Kidney epithelial cell (primary cell): ENCODE measurements around the gene SRL. TPM values are rescaled to one million over a fixed set of nuclear protein-coding genes. Genes with fewer than 3 reads are reported as not detected.

Experiments used
- DNase-seq: peaks from one replicate; pipeline ENCODE4 v3.0.0-alpha.2; 2010; ENCODE audit warnings: low read depth
- H3K27me3 ChIP-seq: 2 replicates; pipeline ENCODE4 v1.6.0; 2011; ENCODE audit warnings: low read length; ENCODE audit not compliant: control insufficient read depth, insufficient read depth
- H3K36me3 ChIP-seq: 2 replicates; pipeline ENCODE4 v1.5.1; 2011; ENCODE audit warnings: low read length; ENCODE audit not compliant: control insufficient read depth, insufficient read depth
- H3K4me3 ChIP-seq: 2 replicates; pipeline ENCODE4 v1.5.1; 2011; ENCODE audit warnings: low read depth, mild to moderate bottlenecking, control low read depth, low read length
- total RNA-seq: library from RNA; depleted of rRNA; stranded (reverse); fragments of >200 nt; gene quantifications from 2 replicates; pipeline ENCODE4 v1.2.3, GENCODE V29; 2015
- TF ChIP-seq, protein P1 (sequence below): IDR thresholded peaks from 2 replicates; pipeline ENCODE4 v1.5.1; 2011; ENCODE audit warnings: mild to moderate bottlenecking, moderate library complexity, low read length, control low read depth, inconsistent platforms; ENCODE audit not compliant: insufficient read depth, poor library complexity, severe bottlenecking

SRL gene
- total RNA-seq, 1 donor from 2014 or later, result not detected

DNA sequence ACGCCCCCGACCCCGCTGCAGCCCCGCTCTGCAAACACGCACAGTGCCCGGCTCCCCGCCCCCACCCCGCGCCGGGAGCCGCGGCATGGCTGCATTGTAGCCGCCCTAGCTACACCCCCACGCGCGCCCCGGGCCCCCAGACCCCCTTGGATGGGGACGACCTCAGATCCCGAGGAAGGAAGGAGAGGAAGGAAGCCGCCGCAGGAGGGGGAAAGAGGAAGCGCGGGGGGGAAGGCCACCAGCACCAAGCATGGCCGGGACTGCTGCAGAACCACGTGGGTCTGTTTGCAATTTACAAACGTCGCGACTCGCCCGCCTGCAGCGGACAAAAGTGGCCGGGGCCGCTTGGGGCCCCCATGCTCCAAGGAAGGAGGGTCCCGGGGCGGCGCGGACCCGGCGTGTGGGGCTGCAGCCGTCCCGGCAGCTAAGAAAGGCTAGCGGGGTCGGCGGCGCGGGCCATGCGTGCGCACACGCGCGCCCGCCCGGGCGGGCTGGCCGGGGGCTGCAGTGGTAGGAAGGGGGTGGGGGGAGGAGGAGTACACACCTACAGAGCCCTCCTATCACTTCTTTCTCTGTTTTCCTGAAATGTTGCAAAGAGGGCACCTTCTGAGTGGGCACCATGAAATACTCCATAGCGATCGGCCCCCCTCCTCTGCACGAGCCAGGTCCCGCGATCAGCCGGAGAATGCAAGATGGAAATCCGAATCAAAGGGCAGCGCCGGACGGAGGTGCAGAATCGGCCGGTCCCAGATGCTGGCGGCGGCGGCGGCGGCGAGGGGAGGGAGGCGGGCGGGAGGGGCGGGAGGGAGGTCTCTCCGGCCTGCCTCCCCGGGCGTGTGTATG lies 30.5 kb upstream of the SRL start:
- DNase-seq, result no peak
- TF ChIP-seq, protein P1, sequence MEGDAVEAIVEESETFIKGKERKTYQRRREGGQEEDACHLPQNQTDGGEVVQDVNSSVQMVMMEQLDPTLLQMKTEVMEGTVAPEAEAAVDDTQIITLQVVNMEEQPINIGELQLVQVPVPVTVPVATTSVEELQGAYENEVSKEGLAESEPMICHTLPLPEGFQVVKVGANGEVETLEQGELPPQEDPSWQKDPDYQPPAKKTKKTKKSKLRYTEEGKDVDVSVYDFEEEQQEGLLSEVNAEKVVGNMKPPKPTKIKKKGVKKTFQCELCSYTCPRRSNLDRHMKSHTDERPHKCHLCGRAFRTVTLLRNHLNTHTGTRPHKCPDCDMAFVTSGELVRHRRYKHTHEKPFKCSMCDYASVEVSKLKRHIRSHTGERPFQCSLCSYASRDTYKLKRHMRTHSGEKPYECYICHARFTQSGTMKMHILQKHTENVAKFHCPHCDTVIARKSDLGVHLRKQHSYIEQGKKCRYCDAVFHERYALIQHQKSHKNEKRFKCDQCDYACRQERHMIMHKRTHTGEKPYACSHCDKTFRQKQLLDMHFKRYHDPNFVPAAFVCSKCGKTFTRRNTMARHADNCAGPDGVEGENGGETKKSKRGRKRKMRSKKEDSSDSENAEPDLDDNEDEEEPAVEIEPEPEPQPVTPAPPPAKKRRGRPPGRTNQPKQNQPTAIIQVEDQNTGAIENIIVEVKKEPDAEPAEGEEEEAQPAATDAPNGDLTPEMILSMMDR, result no peak

DNA sequence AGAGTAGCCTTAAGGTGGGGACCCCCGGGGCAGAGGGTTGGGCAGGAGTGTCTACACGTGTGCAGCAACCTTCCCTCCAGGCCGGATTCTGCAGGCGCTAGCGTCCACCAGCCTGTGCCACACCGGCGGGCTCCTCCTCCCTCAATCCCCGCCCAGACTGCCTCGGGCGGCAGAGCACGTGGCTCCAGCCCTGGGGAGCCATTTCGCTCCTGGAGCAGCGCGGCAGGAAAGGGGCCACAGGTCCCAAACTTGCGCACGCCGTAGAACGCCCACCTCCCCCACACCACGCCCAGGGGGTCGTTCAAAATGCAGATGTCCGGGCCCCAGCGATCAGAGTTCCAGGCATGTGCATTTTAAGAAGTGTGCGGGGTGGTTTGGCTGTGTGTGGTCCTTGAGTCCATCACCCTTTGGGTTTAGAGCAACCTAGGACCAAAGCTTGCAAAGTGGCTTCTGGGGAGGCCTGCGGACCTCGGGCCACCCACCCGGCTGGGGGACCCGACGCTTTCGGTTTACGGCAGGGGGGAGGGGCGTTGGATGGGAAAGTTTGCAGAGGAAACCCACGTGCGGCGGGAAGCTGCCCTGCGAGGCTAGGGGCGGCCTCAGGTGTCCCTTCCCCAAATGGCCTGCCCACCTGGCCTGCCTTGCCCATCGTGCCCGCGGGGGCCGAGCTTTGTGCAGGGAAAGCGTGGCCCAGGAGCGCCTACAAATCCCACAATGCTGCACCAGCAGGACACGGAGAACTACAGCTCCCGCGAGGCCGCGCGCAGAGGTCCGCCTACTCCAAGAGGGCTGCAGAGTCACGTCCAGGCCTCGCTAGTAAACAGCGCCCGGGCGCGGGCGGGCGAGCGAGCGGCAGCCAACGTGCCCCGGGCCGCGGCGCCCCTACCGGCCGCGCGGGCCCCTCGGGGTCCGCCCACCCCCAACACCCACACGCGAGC lies 29.6 kb upstream of the SRL start:
- peak overlapping the region; percentile 77 for H3K4me3 ChIP-seq
- TF ChIP-seq, protein P1, result no peak
- no peak for DNase-seq
- H3K27me3 ChIP-seq, result no peaks in the 10 kb centered on the region
- no peaks in the 10 kb centered on the region for H3K36me3 ChIP-seq

More for the DNA sequence above, 30.5 kb upstream of the SRL start:
- H3K36me3 ChIP-seq, result no peaks in the 10 kb centered on the region
- H3K27me3 ChIP-seq, result no peaks in the 10 kb centered on the region
- H3K4me3 ChIP-seq, result peak overlapping the region; percentile 77

DNA sequence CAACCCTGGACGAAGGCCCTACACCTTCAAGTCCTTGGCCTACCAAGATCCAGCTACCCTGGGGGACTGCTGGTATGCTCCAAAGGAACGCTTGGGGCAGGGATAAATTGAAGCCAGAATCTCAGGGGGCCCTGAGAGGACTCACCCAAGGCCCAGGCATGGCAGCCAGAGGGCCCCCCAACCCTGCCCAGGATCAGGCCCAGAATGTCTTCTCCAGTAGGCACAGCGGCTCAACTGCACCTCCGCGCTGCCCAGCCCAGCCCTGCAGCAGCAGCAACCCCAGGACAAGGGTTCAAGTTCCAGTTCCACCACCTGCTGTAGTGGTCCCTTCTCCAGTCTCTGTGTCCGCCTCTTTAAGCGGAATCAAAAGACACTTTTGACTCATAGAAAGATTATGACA lies 28.7 kb upstream of the SRL start:
- DNase-seq, result no peak
- TF ChIP-seq, protein P1, result no peak
- H3K27me3 ChIP-seq, result no peaks in the 10 kb centered on the region
- no peak overlapping the region for H3K4me3 ChIP-seq
- H3K36me3 ChIP-seq, result no peaks in the 10 kb centered on the region

DNA sequence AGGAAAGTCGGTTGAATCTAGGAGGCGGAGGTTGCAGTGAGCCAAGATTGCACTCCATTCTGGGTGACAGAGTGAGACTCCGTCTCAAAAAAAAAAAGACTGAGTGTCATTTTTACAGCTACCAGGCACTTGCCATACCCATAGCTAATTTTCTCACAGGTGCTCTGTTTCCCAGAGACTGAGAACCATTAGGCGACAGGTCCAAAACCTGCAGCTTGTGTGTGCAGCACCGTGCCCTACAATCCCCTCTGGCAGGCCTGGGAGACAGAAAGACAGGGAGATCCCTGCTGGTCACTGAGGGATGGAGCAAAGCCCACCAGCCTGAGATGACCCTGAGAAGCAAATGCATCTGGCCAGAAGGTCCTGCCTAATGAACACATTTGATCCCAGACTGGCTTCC lies 28.2 kb upstream of the SRL start:
- H3K4me3 ChIP-seq, result no peak overlapping the region
- no peak for DNase-seq
- H3K27me3 ChIP-seq, result no peaks in the 10 kb centered on the region
- TF ChIP-seq, protein P1, result no peak
- no peaks in the 10 kb centered on the region for H3K36me3 ChIP-seq

DNA sequence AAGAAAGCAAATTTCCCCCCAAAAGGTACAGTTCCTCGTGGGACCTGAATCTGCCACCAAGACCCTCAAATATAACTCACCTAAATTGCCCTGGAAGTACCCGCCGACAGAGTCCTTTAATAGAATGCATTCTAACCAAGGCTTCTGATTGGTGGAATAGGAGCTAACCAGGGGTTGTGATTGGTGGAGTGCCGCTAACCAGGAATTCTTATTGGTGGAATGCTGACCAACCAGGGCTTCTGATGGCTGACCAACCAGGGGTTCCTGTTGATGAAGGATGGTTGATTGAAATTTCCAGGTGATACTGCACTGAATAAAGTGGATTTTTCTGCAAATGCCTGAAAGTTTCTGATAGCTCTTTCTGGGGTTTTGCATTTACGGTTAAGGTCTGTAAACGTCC lies 24.5 kb upstream of the SRL start:
- H3K36me3 ChIP-seq, result peaks cover 2% of the 10 kb centered on the region
- H3K4me3 ChIP-seq, result no peak overlapping the region
- no peak for DNase-seq
- TF ChIP-seq, protein P1, result no peak
- no peaks in the 10 kb centered on the region for H3K27me3 ChIP-seq
